RCC 7860 (cell line): ENCODE measurements around the gene COL6A2.
"Not testable (repeated sequence)": the region's sequence is repeated elsewhere in the genome, so short reads cannot be mapped to it uniquely, and the experiment has no call there.

Experiments used
- DNase-seq: peaks from one replicate; pipeline ENCODE4 v3.0.0-alpha.2; 2015; ENCODE audit warnings: low spot score
- FAIRE-seq: peaks from 2 replicates; lab custom pipeline; 2012; peaks lifted over from hg19 to GRCh38; lab: Jason Lieb, UNC

COL6A2 gene

DNA sequence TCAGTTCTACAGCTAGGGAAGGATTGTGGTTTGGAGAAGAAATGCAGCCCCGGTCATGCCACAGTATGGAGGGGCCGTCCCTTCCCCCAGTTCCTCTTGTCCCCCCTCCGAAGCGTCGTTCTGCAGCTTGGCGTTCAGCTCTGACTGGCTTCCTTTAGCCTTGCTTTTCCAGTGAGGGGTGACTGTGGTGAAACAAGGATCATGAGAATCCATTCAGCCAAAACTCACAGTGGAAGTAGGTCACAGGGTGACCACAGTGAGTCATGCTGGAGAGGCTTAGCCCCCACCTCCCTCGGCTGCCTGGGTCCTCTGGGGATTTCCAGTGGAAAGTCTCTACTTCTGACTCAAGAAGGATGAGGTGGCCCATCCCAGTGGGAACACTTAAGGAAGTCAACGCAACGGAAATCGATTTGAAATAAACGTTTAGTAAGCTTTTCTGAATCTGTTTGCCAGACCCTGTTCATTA lies 37.3 kb upstream of the COL6A2 start:
- FAIRE-seq: peak; percentile 98
- peak; percentile 94 for DNase-seq

DNA sequence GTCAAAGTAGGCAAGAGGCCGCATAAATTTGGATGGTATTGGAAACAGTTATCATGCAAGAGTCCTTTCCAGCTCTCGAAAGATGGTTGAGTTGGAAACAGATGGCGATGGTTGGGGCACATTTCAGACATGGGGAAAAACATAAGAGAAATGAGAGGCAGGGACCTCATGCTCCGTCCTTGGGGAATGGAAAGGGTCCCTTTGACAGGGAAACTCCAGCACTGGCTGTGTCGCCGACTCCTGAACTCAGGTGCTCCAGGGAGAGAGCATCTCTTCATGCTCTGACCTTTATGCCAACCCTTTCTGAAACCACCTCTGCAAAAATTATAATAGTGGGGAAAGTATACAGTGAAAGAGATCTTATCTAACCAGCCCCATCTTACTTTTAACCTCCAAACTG lies 36.8 kb upstream of the COL6A2 start:
- FAIRE-seq (no peak), DNase-seq (no peak)

DNA sequence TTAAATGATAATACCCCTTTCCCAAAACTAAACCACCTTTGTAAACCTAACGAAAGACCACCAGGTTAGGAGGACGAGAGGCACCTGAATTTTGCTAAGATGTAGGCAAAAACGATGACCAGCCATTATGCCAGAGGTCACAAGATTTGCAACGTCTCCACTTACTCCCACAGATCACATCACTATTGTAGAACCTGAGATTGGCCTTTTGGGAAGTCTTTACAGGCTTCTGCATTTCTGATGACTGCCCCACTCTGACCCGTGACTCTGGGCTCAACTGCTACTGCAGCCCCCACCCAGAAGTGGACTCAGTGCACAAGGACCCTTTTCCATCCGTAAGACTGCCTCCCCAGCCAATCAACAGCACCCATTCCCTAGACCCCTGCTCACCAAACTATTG lies 36.4 kb upstream of the COL6A2 start:
- no peak for DNase-seq

DNA sequence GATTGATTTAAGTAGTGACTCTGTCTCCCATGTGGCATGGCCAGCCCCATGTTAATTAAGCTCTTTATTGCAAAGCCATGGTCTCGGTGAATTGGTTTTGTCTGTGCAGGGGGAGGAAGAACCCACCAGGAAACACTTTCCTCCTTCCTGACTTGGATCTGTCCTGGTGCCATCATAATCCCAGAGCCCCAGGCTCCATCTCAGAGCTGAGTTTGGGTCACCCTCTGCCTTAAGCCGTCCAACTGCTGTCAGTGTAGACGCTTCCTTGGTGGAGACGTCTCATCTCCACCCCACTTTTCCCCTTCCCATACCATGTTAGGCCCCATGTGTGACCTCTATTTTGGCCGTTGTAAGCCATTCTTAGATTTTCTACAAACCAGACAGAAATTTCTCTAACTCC lies 36.0 kb upstream of the COL6A2 start:
- FAIRE-seq: no peak

More for the DNA sequence above, 36.4 kb upstream of the COL6A2 start:
- FAIRE-seq: no peak

DNA sequence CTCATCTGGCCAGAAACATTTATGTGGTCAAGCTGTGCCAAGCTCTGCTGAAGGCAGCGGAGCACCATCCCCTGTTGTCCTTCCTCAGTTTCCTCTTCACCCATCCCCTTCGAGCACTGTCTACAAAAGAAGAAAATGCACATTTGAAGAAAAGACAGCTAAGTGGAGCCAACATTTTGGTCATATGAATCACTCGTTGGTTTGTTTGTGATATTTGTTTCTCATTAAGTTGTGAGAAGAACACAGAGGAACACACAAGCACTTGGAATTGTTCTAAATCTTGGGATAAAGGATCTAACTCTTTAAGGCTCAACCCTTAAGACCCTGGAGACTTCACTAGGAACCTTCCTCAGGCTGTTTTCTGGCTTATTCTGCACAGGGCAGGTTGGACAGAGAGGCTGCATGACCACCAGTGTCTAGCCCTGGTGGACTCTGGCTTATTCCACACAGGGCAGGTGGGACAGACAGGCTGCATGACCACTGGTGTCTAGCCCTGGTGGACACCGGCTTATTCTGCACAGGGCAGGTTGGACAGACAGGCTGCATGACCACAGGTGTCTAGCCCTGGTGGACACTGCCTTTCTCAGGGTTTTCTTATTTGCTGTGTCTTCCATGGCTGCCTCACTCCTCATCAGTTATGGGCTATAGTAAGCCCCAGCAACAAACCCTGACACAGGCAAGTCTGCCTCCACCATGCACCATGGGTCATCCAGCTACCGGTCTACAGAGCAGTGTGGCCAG lies 35.3 kb upstream of the COL6A2 start:
- DNase-seq: no peak
- no peak for FAIRE-seq

More for the DNA sequence above, 36.0 kb upstream of the COL6A2 start:
- no peak for DNase-seq

DNA sequence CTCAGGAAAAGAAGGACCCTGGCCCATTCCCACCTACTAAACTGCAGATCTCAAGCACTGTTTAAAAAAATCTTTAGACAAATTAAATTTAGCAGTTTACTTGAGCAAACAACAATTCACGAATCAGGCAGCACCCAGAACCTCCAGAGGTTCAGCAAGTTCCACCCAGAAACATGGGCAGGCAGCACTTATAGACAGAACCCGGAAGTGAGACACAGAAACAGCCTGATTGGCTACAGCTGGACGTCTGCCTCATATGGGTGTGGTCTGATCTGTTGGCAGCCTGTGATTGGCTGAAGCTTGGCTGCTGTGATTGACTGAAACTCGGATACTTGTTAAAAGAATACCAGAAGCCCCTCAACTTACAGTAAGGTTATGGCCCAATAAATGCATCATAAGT lies 34.7 kb upstream of the COL6A2 start:
- FAIRE-seq (no peak), DNase-seq (no peak)

DNA sequence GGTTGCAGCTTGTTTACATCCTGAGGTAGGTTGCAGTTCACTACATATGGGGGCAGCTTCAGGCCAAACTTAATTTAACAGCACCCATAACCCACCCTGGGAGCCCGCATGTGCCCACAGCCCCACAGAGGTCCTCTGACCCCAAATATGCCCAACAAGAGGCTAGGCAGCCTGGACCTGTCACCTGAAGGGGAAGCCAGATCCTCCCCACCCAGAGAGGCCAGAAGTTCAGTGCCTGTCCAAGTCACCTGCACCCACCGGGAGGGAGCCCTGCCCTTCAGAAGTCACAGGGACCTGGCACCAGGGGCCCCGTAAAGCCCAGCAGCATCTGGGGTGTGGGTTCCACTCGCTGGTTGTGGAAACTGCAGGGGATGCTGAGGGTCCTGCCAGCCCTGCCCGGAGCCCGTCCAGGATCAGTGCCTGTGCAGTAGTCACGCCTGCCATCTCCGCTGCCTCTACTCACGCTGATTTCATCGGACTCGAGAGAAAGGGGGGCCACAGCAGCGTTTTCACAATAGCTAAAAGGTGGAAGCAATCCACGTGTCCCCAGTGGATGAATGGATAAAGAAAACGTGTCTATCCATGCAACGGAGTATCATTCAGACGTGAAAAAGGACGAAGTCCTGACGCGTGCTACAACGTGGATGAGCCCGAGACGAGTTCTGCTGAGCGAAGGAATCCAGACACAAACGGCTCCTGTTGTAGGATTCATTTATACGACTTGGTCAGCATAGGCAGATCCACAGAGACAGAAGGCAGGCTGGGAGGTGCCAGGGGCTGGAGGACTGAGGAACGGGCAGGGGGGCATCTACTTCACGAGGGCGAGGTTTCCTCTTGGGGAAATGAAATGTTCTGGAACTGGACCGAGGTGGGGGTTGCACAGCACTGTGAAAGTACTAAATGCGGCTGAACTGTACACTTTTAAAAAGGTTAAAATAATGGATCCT lies 33.9 kb upstream of the COL6A2 start:
- no peak for FAIRE-seq

DNA sequence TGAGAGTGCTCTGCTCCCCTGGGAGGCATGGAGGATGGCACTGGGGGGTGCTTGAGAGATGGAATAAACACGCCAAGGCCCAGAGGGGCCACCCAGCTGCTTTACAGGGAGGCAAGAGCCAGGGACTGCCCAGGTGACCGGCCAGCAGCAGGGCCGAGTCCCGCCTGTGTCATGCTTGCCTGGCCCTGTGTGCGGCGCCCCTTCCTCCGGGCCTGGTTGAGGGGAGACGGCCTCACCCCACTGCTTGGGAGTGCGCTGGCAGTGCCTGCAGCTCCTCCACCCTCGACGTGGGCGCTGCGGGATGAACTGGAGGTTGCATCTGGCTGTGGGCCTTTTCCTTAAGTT lies 33.1 kb upstream of the COL6A2 start:
- DNase-seq (no peak), FAIRE-seq (no peak)

More for the DNA sequence above, 33.9 kb upstream of the COL6A2 start:
- no peak for DNase-seq

DNA sequence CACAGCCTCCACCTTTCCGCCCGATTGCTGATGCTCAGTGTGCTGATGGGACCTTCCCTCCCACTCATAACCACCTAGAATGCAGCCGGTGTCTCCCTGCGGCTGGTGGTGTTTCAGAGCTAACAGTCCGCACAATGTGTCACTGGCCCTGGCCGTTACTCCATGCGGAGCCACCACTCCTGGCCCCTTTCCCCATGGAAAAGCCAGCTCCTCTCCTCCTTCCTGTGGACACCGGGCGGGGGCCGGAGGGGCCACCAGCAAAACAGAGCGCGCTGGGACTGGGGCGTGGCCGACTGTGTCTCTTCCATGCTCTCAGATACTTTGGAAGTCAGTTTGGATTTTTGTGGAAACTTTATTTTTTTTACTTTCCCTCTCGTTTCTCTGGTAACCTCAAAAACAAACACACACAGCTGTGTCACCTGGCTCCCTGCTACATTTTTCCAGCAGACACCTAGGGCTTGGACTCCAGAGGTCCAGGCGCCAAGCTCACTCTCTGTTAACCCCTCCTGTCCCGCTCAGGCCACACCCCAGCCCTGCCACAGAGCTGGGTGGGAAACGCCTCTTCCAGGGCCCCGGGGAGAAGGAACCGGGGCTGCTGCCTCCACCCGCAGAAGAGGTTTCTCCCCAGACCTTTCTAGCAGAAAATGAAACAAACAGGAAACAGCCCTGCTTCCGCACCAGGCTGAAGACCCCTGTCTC lies 32.5 kb upstream of the COL6A2 start:
- DNase-seq: peak; percentile 73
- peak; percentile 65 for FAIRE-seq

DNA sequence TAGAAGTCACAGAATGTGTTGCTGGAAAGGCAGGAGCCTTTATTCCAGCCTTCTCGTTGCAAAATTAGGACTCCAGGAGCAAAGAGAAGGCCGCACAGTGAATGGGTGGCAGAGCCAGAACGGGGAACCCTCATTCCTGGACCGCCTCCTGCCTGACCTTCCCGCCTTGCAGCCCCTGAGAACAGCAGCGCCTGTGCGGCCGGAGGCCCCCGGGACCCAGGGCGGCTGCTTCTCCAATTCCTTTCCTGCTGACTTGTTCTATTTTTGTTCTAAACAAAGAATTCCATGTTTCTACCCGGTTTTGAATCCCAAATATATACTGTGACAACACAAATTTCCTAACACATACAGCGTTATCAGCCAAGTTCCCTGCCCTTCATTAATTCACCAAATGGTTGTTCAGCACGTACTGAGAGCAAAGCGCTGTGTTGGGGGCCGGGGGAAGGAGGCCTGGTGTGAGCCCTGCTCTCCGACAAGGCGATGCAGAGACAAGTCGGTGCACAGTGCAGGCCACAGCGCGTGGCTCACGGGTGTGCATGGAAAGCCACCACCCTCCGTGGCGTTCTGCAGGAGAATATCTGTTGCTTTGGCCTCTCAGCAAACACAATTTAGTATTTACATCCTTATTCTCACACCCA lies 31.9 kb upstream of the COL6A2 start:
- DNase-seq (no peak), FAIRE-seq (no peak)

DNA sequence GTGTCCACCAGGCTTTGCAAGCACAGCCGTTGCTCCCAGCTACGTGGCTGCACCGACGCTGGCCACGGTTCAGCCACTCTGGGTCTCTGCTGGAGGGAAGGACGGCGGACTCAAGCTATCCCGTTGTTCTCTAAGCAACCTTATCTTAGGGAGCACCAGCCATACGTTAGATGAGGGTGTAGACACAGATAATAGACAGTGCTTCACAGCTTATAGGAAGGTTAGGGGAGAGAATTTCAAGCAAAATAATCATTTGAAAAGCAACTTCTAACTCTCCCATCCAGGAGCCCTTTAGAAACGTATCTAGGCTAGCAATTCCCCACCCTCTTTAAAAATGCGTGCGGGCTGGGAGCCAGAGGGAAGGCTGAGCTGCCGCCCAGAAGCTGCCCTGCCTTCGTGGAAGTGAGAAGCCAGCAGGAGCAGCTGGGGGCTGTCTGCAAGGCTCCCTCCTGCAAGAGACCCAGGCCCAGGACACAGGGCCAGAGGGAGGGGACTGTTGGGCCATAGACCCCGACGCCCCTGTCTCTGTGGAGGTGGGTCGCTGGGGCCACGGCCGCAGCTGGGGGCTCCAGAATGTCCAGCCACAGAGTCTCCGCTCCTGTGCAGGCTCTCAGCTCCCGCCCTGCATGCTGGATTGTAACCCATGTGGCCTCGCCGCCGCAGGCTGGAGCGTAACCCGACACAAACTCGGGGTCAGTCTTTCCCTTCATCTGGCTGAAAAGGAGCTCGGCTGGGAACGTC lies 31.2 kb upstream of the COL6A2 start:
- DNase-seq: no peak
- FAIRE-seq: no peak

DNA sequence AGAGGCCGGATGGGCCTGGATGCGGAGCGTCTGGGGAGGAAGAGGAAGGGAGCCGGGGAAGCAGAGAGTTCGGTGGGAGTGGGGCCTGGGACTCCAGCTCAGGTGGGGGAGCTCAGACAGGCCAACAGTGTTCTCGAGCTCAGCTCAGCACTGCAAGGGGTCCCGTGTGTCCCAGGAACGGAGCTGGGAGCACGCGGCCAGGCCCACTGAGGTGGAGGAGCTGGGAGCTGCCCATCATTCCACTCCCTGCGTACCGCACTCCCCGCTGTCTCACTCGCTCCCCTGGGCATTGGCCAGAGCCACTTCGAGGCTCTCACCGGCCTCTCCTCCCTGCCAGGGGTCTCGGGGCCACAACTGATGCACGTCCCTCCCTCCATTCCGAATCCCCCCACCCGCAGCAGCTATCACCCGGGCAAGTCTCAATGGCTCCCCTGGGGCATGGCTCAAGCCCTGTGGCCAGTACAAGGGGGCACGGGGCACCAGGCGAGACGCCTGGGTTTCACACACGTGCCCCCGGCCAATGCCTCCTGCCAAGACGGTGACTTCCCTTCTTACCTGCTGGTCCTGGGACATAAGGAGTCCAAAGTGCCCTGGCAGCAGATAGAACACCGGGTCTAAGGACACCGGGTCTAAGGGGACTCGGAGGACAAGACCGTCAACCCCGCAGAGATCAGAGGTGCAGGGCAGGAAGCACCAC lies 30.3 kb upstream of the COL6A2 start:
- FAIRE-seq: no peak
- DNase-seq: no peak

DNA sequence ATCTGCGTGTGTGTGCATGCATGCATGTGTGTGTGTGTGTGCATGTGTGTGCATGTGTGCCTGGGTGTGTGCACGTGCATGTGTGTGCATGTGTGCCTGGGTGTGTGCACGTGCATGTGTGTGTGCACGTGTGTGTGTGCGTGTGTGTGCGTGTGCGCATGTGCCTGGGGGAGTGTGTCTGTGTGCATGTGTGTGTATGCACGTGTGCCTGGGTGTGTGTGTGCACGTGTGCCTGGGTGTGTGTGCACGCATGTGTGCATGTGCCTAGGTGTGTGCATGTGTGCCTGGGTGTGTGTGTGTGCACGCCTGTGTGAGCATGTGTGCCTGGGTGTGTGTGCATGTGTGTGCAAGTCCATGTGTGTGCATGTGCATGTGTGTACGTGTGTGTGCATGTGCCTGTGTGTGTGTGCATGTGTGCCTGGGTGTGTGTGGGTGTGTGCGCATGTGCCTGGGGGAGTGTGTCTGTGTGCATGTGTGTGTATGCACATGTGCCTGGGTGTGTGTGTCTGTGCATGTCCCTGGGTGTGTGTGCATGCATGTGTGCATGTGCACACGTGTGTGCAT lies 29.3 kb upstream of the COL6A2 start:
- FAIRE-seq (no peak), DNase-seq (no peak)

DNA sequence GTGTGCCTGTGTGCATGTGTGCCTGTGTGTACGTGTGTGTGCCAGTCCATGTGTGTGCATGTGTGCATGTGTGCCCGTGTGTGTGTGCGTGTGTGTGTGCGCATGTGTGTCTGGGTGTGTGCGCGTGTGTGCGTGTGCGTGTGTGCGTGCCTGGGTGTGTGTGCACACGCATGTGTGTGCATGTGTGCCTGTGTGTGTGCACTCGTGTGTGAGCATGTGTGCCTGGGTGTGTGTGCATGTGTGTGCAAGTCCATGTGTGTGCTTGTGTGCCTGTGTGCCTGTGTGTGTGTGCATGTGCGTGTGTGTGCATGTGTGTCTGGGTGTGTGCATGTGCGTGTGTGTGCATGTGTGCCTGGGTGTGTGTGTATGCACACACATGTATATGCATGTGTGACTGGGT lies 28.7 kb upstream of the COL6A2 start:
- FAIRE-seq: no peak
- DNase-seq: no peak

DNA sequence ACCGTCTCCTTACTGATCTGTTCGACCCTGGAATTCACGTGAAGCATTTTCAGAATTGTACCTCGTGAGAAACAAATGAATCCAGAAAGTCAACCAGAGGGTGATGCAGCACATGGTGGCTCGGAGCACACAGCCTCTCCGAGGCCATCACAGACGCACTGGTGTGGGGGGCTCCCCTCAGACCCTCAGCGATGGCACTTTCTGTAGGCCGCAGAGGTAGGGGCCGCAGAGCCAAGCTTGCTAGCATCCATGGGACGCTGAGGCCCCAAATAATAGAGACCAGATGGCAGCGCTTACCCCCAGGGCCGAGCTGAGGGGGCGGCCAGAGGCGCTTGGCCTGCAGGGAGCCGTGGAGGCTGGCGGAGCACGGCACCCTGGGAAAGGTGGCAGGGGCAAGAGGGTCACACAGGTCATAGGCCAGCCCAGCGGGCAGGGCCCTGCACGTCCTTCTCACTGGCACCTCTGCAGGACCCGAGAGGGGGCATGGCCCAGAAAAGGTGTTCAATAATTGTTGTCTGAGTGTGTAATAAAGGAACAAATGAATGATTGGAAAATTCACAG lies 28.1 kb upstream of the COL6A2 start:
- FAIRE-seq (no peak), DNase-seq (no peak)

DNA sequence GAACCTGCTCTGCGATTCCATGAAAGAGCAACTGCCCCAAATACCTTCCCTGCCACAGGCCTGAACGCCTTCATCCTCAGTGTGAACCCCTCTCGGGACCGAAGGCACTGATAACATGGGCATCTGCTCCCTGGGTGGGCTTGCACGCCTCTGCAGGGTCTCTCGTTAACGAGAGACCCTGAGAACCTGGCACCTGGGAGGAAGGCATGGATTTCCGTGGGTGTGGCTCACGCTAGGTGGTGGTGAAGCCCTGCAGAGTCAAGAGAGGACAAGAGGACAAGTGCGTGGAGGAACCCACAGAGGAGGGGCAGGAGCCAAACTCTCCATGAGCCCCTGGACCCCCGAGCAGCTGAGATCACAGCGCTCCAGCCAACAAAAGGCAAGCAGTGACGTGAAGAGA lies 26.8 kb upstream of the COL6A2 start:
- DNase-seq: no peak
- FAIRE-seq: no peak

DNA sequence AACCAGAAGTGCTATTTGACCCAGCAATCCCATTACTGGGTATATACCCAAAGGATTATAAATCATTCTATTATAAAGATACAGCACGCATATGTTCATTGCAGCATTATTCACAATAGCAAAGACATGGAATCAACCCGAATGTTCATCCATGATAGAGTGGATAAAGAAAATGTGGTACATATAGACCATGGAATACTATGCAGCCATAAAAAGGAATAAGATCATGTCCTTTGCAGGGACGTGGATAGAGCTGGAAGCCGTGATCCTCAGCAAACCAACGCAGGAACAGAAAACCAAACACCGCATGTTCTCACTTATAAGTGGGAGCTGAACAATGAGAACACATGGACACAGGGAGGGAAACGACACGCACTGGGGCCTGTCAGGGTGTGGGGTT lies 21.2 kb upstream of the COL6A2 start:
- not testable (repeated sequence) for FAIRE-seq, DNase-seq

DNA sequence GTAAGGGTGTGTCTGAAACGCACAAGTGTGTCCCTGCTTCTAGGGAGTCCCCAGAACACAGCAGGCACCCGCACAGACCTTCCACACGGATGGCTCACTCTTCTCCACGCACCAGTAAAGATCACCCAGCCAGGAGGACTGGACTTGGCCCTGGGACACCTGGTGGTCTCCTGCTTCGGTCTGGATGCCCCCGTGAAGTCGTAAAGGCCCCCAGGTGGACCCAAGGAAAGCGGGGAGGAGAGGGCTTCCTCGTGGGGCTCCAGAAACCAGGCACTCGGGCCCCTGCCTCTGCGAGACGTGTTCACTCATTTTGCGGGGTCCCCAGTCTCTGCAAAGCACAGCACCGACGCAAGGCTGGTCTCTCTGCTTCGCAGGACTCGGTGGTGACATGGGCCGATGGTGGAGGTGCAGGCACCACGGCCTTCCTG lies 20.2 kb upstream of the COL6A2 start:
- DNase-seq: no peak
- FAIRE-seq: no peak
